Pancreas (tissue), 10 donors: ENCODE results near the gene BLTP1. TPM values are rescaled to one million over a fixed set of nuclear protein-coding genes. Genes with fewer than 3 reads are reported as not detected.

Experiments used
- ATAC-seq, 4 donors: fragments of 200-7000 bp; cut with Tn5 transposase; one replicate each; pipeline versions ENCODE4 v1.8.0 to v1.9.1; 2020; ENCODE audit warnings: mild to moderate bottlenecking in 4 of 4, moderate library complexity in 4 of 4
- DNase-seq, 6 donors: peaks; one replicate each; pipeline ENCODE4 v3.0.0-alpha.2; 2020
- FAIRE-seq: peaks from 2 replicates; lab custom pipeline; 2012; peaks lifted over from hg19 to GRCh38; lab: Jason Lieb, UNC
- H3K27ac ChIP-seq, 4 donors: fragments of 200-600 bp; sonication (generic); 1 replicate in 3 of 4; 2 replicates in 1 of 4; pipeline versions ENCODE4 v1.5.0 to v1.8.0; 2020
- H3K27me3 ChIP-seq, 4 donors: fragments of 200-600 bp; one replicate each; pipeline ENCODE4 v1.8.0; 2021
- H3K36me3 ChIP-seq, 3 donors: fragments of 200-600 bp; sonication (generic) in 1 of 3; one replicate each; pipeline versions ENCODE4 v1.5.0 to v1.8.0; 2020 to 2021
- H3K4me1 ChIP-seq, 3 donors: fragments of 200-600 bp; one replicate each; pipeline ENCODE4 v1.8.0; 2021
- H3K4me3 ChIP-seq, 4 donors: fragments of 200-600 bp; sonication (generic) in 2 of 4; one replicate each; pipeline versions ENCODE4 v1.5.0 to v1.8.0; 2020 to 2021
- H3K9me3 ChIP-seq, 4 donors: fragments of 200-600 bp; one replicate each; pipeline ENCODE4 v1.8.0; 2021
- WGBS, 2 donors: extraction: QIAGEN DNeasy Blood & Tissue Kit; methylation state at CpG; one replicate each; pipeline ENCODE4 v1.1.7; 2013; 5-methylcytosine and 5-hydroxymethylcytosine counted together
- intact Hi-C, 3 donors: fragments of 100-400 bp; cut with DNase I; formaldehyde crosslinking; loops; one replicate each; pipeline versions ENCODE4 v1.11.1 to v1.14.2; 2022
- polyA plus RNA-seq, 2 donors: library from polyadenylated mRNA; stranded (reverse); fragments of 200-250 nt; gene quantifications; one replicate each; pipeline ENCODE4 v1.2.3, GENCODE V29; 2013
- total RNA-seq, 6 donors: library from RNA; stranded (reverse); fragmentation: NEBNext Ultra II Directional in 4 of 6; extraction: Animal tissue kit (Norgen Biotek cat#: 25700) in 4 of 6; gene quantifications; one replicate each; pipeline versions ENCODE4 v1.2.1 to v1.2.4, GENCODE V29; 2021 to 2023
- TF ChIP-seq, protein P1 (sequence below), 4 donors: fragments of 200-600 bp; sonication (generic) in 3 of 4; IDR thresholded peaks; one replicate each; pipeline versions ENCODE4 v1.5.0 to v1.8.0; 2021; ENCODE audit warnings: antibody characterized with exemption in 4 of 4
- donor health status: healthy with polysubstance abuse.
- donor health status: DM: no; HTN: no; CAD: no; lungs with moderate emphysema.
- donor health status: DM: no; HTN: no; CAD: no.
- donor health status: control.
- donor health status: control.
- donor health status: Bipolar disorder and iron deficiency.
- donor health status: DM: yes; HTN: yes; CAD: no.
- donor health status: DM: no; HTN: no; CAD: no.
- donor health status: DM: no; HTN: no; CAD: no.
- donor health status: DM: yes; HTN: yes; CAD: no.

BLTP1 gene
- total and polyA plus RNA-seq, 8 donors: 8.6 to 41.3 (median 29.5) TPM

DNA sequence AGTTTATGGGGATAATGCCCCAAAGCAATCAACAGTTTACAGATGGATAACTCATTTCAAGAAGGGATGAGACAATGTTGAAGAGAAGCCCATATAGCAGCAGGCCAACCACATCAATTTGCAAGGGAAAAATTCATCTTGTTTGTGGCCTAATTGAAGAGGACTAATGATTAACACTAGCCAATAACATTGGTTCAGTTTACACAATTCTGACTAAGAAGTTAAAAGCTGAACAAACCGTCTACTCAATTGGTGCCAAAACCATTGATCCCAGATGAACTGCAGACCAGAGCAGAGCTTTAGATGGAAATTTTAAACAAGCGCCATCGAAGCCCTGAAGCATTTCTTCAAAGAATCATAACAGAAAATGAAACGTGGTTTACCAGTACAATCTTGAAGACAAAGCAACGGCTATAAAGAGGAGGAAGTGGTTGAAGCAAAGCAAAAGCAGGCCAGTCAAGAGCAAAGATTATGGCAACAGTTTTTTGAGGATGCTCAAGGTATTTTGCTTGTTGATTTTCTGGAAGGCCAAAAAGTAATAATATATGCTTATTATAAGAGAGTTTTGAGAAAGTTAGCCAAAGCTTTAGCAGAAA lies 20.5 kb upstream of the BLTP1 start:
- H3K27me3 ChIP-seq: no peaks in the 10 kb centered on the region
- no peaks in the 10 kb centered on the region for H3K36me3 ChIP-seq
- 67 to 75% methylated on average over 5 of the region's 5 CpGs for WGBS, 2 donors
- TF ChIP-seq, protein P1, sequence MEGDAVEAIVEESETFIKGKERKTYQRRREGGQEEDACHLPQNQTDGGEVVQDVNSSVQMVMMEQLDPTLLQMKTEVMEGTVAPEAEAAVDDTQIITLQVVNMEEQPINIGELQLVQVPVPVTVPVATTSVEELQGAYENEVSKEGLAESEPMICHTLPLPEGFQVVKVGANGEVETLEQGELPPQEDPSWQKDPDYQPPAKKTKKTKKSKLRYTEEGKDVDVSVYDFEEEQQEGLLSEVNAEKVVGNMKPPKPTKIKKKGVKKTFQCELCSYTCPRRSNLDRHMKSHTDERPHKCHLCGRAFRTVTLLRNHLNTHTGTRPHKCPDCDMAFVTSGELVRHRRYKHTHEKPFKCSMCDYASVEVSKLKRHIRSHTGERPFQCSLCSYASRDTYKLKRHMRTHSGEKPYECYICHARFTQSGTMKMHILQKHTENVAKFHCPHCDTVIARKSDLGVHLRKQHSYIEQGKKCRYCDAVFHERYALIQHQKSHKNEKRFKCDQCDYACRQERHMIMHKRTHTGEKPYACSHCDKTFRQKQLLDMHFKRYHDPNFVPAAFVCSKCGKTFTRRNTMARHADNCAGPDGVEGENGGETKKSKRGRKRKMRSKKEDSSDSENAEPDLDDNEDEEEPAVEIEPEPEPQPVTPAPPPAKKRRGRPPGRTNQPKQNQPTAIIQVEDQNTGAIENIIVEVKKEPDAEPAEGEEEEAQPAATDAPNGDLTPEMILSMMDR (IDR thresholded peaks at IDR 0.05): no peak
- no peak for ATAC-seq
- no peak for FAIRE-seq
- no peak overlapping the region for H3K27ac ChIP-seq
- DNase-seq: no peak
- H3K9me3 ChIP-seq: no peaks in the 10 kb centered on the region
- intact Hi-C loops: no loop called here
- H3K4me3 ChIP-seq: no peak overlapping the region
- H3K4me1 ChIP-seq: no peaks in the 10 kb centered on the region

DNA sequence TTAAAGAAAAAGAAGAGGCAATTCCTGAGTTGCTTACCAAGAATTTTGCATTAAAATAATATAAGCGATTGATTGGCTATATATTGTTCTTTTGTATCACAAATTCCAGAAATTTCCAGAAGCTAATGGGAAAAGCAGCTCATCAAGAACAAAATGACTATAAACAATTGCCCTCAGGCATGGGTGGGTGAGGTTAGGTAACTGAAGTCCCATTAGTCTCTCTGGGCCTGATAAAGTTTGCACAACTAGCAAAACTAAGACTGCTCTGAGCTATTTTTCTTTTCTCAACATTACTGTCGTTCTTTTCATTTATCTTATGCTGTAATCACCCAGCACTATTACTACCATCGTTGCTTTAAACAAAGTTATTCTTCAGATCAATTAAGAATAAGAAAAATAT lies 19.2 kb upstream of the BLTP1 start:
- no peaks in the 10 kb centered on the region for H3K36me3 ChIP-seq
- no peak for DNase-seq
- H3K27me3 ChIP-seq: no peaks in the 10 kb centered on the region
- H3K27ac ChIP-seq: no peak overlapping the region
- no peaks in the 10 kb centered on the region for H3K9me3 ChIP-seq
- intact Hi-C loops: no loop called here
- H3K4me3 ChIP-seq: no peak overlapping the region
- no peaks in the 10 kb centered on the region for H3K4me1 ChIP-seq
- no peak for ATAC-seq
- TF ChIP-seq, protein P1 (IDR thresholded peaks at IDR 0.05): no peak
- no peak for FAIRE-seq
- 46 to 58% methylated on average over 3 of the region's 3 CpGs for WGBS, 2 donors

DNA sequence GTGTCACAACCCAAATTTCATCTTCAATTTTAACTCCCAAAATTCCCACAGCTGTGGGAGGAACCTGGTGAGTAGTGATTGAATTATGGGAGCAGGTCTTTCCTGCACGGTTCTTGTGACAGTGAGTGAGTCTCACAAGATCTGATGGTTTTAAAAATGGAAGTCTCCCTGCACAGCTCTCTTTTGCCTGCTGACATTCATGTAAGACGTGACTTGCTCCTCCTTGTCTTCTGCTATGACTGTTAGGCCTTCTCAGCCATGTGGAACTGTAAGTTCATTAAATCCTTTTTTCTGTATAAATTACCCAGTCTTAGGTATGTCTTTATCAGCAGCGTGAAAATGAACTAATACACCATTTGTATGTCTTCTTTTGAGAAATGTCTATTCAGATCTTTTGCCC lies 13.0 kb upstream of the BLTP1 start:
- Histone ChIP-seq H3K27ac (no peak overlapping the region), H3K27me3 (no peaks in the 10 kb centered on the region), H3K36me3 (no peaks in the 10 kb centered on the region), H3K4me3 (no peak overlapping the region), H3K4me1 (no peaks in the 10 kb centered on the region), H3K9me3 (no peaks in the 10 kb centered on the region)
- DNase-seq (no peak), FAIRE-seq (no peak), ATAC-seq (no peak)
- whole genome bisulfite sequencing, 2 donors: 64 to 69% methylated on average over 3 of the region's 3 CpGs
- intact Hi-C loops: no loop called here
- TF ChIP-seq, protein P1 (IDR thresholded peaks at IDR 0.05): no peak

DNA sequence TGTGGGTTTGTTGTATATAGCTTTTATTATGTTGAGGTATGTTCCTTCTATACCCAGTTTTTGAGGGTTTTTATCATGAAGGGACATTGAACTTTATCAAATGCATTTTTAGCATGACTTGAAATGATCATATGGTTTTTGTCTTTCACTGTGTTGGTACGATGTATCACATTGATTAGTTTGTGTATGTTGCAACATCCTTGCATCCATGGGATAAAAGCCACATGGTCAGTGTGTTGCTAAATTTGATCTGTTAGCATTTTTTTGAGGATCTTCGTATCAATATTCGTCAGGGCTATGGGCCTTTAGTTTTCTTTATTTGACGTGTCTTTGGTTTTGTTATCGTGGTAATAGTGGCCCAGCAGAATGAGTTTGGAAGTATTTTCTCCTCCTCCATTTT lies 11.3 kb upstream of the BLTP1 start:
- ATAC-seq (no peak), FAIRE-seq (no peak), DNase-seq (no peak)
- TF ChIP-seq, protein P1 (IDR thresholded peaks at IDR 0.05): no peak
- Histone ChIP-seq H3K36me3 (no peaks in the 10 kb centered on the region), H3K4me3 (no peak overlapping the region), H3K9me3 (no peaks in the 10 kb centered on the region), H3K27ac (no peak overlapping the region), H3K4me1 (no peaks in the 10 kb centered on the region), H3K27me3 (no peaks in the 10 kb centered on the region)
- WGBS, 2 donors: 69 to 81% methylated on average over 5 of the region's 5 CpGs
- intact Hi-C loops: no loop called here

DNA sequence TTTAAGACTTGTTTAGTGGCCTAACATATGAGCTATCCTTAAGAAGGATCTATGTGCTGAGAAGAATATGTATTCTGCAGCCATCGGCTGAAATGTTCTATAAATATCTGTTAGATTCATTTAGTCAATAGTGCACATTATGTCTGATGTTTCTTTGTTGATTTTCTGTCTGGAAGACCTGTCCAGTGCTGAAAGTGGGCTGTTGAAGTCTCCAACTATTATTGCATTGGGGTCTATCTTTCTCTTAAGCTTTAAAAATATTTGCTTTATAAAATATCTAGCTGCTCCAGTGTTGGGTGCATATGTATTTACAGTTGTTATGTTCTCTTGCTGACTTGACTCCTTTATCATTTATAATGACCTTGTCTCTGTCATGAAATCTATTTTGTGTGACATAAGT lies 9.4 kb upstream of the BLTP1 start:
- H3K36me3 ChIP-seq: no peaks in the 10 kb centered on the region
- H3K27ac ChIP-seq: no peak overlapping the region
- ATAC-seq (no peak), FAIRE-seq (no peak), DNase-seq (no peak)
- H3K9me3 ChIP-seq: no peaks in the 10 kb centered on the region
- no peaks in the 10 kb centered on the region for H3K4me1 ChIP-seq
- 51 to 60% methylated on average over 1 of the region's 1 CpG for WGBS, 2 donors
- no peaks in the 10 kb centered on the region for H3K27me3 ChIP-seq
- TF ChIP-seq, protein P1 (IDR thresholded peaks at IDR 0.05): no peak
- intact Hi-C loops: no loop called here
- no peak overlapping the region for H3K4me3 ChIP-seq
